Esophagus muscularis mucosa (tissue), 4 donors: ENCODE results near the gene DCHS1. TPM values are rescaled to one million over a fixed set of nuclear protein-coding genes. Genes with fewer than 3 reads are reported as not detected.
A peak's percentile ranks its signal among the peaks of the same experiment; 100 is the strongest.

Source experiments
- DNase-seq: peaks from one replicate; pipeline ENCODE4 v3.0.0-alpha.2; 2017; ENCODE audit errors: extremely low spot score
- H3K27ac ChIP-seq, 4 donors: fragments of 200-600 bp; sonication (generic); replicated peaks in 1 of 4; 1 replicate in 3 of 4; 2 replicates in 1 of 4; pipeline ENCODE4 v1.5.1; 2016 to 2019; ENCODE audit warnings: mild to moderate bottlenecking in 1 of 4
- H3K27me3 ChIP-seq, 4 donors: fragments of 200-600 bp; sonication (generic); one replicate each; pipeline versions ENCODE4 v1.5.1 to v1.6.0; 2016 to 2019
- H3K36me3 ChIP-seq, 4 donors: fragments of 200-600 bp; sonication (generic); one replicate each; pipeline ENCODE4 v1.5.1; 2016 to 2019
- H3K4me1 ChIP-seq, 4 donors: fragments of 200-600 bp; sonication (generic); one replicate each; pipeline ENCODE4 v1.5.1; 2016 to 2019
- H3K4me3 ChIP-seq, 4 donors: fragments of 200-600 bp; sonication (generic); 1 replicate in 2 of 4; 2 replicates in 2 of 4; pipeline ENCODE4 v1.5.1; 2016 to 2019; ENCODE audit warnings: mild to moderate bottlenecking in 4 of 4, moderate library complexity in 1 of 4
- H3K9me3 ChIP-seq, 4 donors: fragments of 200-600 bp; sonication (generic); 1 replicate in 3 of 4; 2 replicates in 1 of 4; pipeline ENCODE4 v1.5.1; 2016 to 2019
- EP300 ChIP-seq: sonication (generic); formaldehyde crosslinking; IDR thresholded peaks from one replicate; pipeline ENCODE4 v1.6.1; 2017; ENCODE audit warnings: antibody characterized with exemption
- POLR2A ChIP-seq: fragments of 450-650 bp; IDR thresholded peaks from one replicate; pipeline ENCODE4 v1.6.1; 2017; ENCODE audit warnings: antibody characterized with exemption, moderate library complexity, mild to moderate bottlenecking, low read depth
- POLR2AphosphoS5 ChIP-seq, 2 donors: sonication (generic); formaldehyde crosslinking; IDR thresholded peaks; one replicate each; pipeline ENCODE4 v1.6.1; 2017; ENCODE audit warnings: antibody characterized with exemption in 2 of 2
- WGBS: methylation state at CpG from one replicate; pipeline ENCODE4 v1.1.5; 2018; 5-methylcytosine and 5-hydroxymethylcytosine counted together
- intact Hi-C: fragments of 100-400 bp; cut with DNase I; formaldehyde crosslinking; loops from one replicate; pipeline ENCODE4 v1.15.1; 2023
- total RNA-seq, 4 donors: library from RNA; depleted of rRNA; stranded (reverse); fragments of >200 nt; gene quantifications; one replicate each; pipeline versions ENCODE4 v1.1.0 to v1.2.1, GENCODE V29; 2016
- TF ChIP-seq, protein P1 (sequence below), 3 experiments: fragments of 200-600 bp in 2 of 3; fragments of 450-650 bp in 1 of 3; sonication (generic) in 2 of 3; IDR thresholded peaks; one replicate each; pipeline ENCODE4 v1.5.1; 2017 to 2019; ENCODE audit warnings: antibody characterized with exemption in 3 of 3, mild to moderate bottlenecking in 2 of 3, moderate library complexity in 1 of 3

DCHS1 gene
- total RNA-seq, 4 donors from 2014 or later, result 27.0 to 60.9 (median 34.0) TPM

DNA sequence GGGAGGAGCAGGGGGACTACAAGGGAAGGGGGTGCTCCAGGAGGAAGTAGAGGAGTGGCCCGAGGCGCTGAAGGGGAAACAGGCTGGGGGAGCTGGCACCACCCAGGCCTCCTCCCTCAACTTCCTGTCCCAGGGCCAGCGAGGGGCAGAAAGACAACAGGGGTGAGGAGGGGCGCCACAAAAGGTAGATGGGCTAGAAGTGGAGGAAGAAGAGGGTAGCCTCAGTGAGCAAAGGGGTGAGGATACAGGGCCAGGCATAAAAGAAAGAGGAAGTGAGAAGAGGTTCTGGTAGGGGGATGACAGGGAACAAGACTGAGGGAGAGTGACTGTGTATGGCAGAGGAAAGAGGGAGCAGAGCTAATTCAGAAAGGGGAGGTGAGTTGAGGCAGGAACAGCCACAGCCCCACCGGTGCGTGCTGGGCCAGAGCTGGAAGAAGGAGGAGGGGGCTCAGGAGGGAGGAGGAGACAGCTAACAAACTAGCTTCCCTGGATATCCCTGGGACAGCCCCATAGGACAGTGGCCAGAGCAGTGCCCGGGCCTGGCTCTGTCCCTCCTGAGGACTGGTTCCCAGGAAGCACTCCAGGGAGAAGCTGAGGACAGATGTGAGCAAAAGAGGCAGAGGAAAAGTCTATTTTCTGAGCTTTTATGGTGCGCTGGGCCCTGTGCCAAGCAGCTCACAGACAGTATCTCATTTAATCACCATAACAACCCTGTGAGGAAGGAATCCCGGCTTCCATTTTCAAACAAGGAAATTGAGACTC lies 8.5 kb downstream of the DCHS1 start:
- 34% methylated on average over 9 of the region's 9 CpGs for WGBS

DNA sequence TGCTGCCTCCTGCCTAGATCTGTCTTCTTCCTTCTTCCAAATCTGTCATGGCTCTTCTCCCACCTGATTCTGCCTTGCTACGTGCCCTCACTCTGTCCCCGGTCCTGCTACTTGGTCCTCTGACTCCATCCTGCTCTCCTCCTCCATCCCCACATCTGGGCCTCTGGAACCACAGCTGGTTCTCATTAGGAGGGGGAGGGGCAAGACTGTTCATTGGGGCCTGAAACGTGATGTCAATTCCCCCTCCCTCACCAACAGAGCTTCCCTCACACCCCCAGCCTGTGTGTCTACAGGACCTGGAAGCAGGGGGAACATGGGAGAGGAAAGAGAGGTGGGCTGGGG lies 9.1 kb downstream of the DCHS1 start:
- H3K27ac ChIP-seq, result peak overlapping the region; percentile 68 to 78 (median 74)
- peaks cover 28 to 58% (median 40%) of the 10 kb centered on the region in 4 donors for H3K4me1 ChIP-seq
- no peak for TF ChIP-seq EP300
- TF ChIP-seq, protein P1, sequence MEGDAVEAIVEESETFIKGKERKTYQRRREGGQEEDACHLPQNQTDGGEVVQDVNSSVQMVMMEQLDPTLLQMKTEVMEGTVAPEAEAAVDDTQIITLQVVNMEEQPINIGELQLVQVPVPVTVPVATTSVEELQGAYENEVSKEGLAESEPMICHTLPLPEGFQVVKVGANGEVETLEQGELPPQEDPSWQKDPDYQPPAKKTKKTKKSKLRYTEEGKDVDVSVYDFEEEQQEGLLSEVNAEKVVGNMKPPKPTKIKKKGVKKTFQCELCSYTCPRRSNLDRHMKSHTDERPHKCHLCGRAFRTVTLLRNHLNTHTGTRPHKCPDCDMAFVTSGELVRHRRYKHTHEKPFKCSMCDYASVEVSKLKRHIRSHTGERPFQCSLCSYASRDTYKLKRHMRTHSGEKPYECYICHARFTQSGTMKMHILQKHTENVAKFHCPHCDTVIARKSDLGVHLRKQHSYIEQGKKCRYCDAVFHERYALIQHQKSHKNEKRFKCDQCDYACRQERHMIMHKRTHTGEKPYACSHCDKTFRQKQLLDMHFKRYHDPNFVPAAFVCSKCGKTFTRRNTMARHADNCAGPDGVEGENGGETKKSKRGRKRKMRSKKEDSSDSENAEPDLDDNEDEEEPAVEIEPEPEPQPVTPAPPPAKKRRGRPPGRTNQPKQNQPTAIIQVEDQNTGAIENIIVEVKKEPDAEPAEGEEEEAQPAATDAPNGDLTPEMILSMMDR (IDR thresholded peaks at IDR 0.05), result no peak
- no peak for TF ChIP-seq POLR2A
- TF ChIP-seq POLR2AphosphoS5 (IDR thresholded peaks at IDR 0.05), result peak in 1 of 2 donors; percentile 39
- peaks cover 0 to 4% (median under 1%) of the 10 kb centered on the region in 4 donors for H3K36me3 ChIP-seq
- DNase-seq, result no peak
- WGBS, result 33% methylated on average over 3 of the region's 3 CpGs
- no peaks in the 10 kb centered on the region for H3K9me3 ChIP-seq
- peak overlapping the region; percentile 3 to 20 (median 10) for H3K4me3 ChIP-seq
- intact Hi-C loops, result no loop called here
- no peaks in the 10 kb centered on the region for H3K27me3 ChIP-seq

More for the DNA sequence above, 8.5 kb downstream of the DCHS1 start:
- intact Hi-C loops, result no loop called here
- Histone ChIP-seq H3K4me3 (peak overlapping the region in 1 of 4 donors; percentile 3), H3K9me3 (no peaks in the 10 kb centered on the region), H3K27ac (peak overlapping the region; percentile 68 to 78 (median 74)), H3K36me3 (peaks cover 0 to 4% (median 0%) of the 10 kb centered on the region in 4 donors), H3K27me3 (no peaks in the 10 kb centered on the region), H3K4me1 (peaks cover 28 to 55% (median 40%) of the 10 kb centered on the region in 4 donors)
- no peak for DNase-seq
- TF ChIP-seq EP300, result no peak

DNA sequence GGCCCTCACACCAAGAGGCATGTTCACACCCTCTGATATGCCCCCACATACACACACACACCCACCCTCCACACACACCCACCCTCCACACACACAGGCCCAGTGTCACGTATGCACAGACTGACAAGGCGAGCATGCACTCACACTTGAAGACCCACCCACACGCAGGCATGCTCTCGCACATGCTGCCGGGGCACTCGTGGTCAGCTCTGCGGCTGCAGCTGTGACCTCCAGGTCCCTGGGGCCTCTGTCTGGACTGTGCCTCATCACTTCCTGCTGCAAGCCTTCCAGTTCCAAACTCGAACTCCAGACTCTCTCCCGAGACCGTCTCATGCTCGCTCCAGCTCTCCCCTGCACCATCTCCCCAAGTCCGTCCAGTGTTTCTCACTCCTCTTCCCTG lies 9.5 kb downstream of the DCHS1 start:
- Histone ChIP-seq H3K4me1 (peaks cover 28 to 61% (median 40%) of the 10 kb centered on the region in 4 donors), H3K9me3 (no peaks in the 10 kb centered on the region), H3K4me3 (peak overlapping the region; percentile 3 to 20 (median 10)), H3K27me3 (no peaks in the 10 kb centered on the region), H3K36me3 (peaks cover 0 to 9% (median 3%) of the 10 kb centered on the region in 4 donors), H3K27ac (peak overlapping the region; percentile 68 to 78 (median 74))
- no peak for DNase-seq
- intact Hi-C loops, result no loop called here
- 34% methylated on average over 11 of the region's 12 CpGs for WGBS
- no peak for TF ChIP-seq EP300
- TF ChIP-seq POLR2AphosphoS5 (IDR thresholded peaks at IDR 0.05), result peak in 1 of 2 donors; percentile 1
- TF ChIP-seq, protein P1 (IDR thresholded peaks at IDR 0.05), result no peak

DNA sequence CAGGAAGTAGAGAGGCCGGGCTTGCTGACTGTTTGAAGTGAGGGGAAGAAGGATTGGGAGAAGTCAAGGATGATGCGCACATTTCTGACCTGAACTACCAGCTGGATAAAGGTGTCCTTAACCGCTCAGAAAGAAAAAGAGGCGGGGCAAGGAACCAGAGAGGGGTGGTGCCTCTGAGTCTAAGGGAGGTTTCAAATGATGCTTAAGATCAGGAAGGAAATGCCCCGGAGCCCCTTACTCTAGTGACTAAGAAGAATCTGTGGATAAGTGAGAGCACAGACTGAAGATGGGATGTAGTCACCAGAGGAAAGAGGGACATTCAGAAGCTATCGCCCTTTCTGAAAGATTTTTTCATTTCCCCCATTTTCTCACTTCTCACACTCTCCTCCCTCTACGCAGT lies 12.7 kb downstream of the DCHS1 start:
- peaks cover 0 to 22% (median 18%) of the 10 kb centered on the region in 4 donors for H3K36me3 ChIP-seq
- no peaks in the 10 kb centered on the region for H3K27me3 ChIP-seq
- H3K27ac ChIP-seq, result no peak overlapping the region
- H3K9me3 ChIP-seq, result no peaks in the 10 kb centered on the region
- TF ChIP-seq POLR2AphosphoS5 (IDR thresholded peaks at IDR 0.05) (no peak), POLR2A (no peak), EP300 (no peak)
- TF ChIP-seq, protein P1 (IDR thresholded peaks at IDR 0.05), result no peak
- H3K4me3 ChIP-seq, result no peak overlapping the region
- peaks cover 39 to 55% (median 43%) of the 10 kb centered on the region in 4 donors for H3K4me1 ChIP-seq
- intact Hi-C loops, result no loop called here
- WGBS, result 91% methylated on average over 7 of the region's 7 CpGs
- DNase-seq, result no peak

DNA sequence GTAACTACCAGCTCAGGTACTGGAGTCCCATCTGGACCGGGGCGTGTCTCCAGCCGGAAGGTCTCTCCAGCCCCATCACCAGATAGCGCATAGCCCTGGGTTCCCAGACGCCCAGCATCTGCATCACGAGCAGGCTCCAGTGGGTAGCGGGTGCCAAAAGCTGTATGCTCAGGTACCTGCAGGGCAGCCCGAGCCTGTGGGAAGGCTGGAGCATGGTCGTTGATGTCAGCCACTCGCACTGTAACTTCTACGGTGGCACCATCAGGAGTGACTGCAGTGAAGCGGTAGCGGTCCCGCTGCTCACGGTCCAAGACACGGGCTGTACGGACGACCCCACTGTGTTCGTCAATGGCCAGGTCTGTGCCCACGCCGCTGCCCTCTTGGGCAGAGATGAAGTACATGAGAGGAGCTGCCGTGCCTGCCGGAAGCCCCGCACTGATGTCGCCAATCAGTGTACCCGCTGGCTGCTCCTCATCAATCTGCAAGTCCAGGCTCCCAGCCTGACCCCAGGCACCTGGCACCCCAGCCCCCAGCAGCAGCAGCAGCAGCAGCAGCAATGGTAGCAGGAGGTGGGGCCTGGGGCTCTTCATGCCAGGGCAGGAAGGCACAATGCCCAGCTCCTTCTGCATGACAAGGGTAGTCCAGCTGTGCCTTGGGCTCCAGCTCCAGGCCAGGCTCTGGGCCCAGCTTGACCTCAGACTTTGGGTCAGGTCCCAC lies 14.5 kb downstream of the DCHS1 start:
- H3K27ac ChIP-seq, result no peak overlapping the region
- H3K27me3 ChIP-seq, result no peaks in the 10 kb centered on the region
- intact Hi-C loops, result no loop called here
- DNase-seq, result no peak
- peaks cover 35 to 55% (median 43%) of the 10 kb centered on the region in 4 donors for H3K4me1 ChIP-seq
- H3K36me3 ChIP-seq, result peaks cover 0 to 22% (median 18%) of the 10 kb centered on the region in 4 donors
- H3K9me3 ChIP-seq, result no peaks in the 10 kb centered on the region
- TF ChIP-seq, protein P1 (IDR thresholded peaks at IDR 0.05), result no peak
- TF ChIP-seq POLR2A (no peak), POLR2AphosphoS5 (IDR thresholded peaks at IDR 0.05) (no peak), EP300 (no peak)
- WGBS, result 99% methylated on average over 16 of the region's 26 CpGs
- H3K4me3 ChIP-seq, result no peak overlapping the region
